ENCODE results near the gene GLUL. TPM values are rescaled to one million over a fixed set of nuclear protein-coding genes. Genes with fewer than 3 reads are reported as not detected.

GLUL gene
- total and polyA plus RNA-seq, 8 donors: 178 to 512 (median 291) TPM

GRCh38 chr1:182413969-182414368 lies 22.4 kb upstream of the GLUL start:
- TF ChIP-seq CTCF (IDR thresholded peaks at IDR 0.05): no peak
- no peaks in the 10 kb centered on the region for H3K9me3 ChIP-seq
- 77 to 86% methylated on average over 6 of the region's 6 CpGs for WGBS, 2 donors
- intact Hi-C loops (cut with DNase I): no loop called here
- no peak overlapping the region for H3K4me3 ChIP-seq
- ATAC-seq (no peak), DNase-seq (no peak), FAIRE-seq (no peak)
- no peaks in the 10 kb centered on the region for H3K36me3 ChIP-seq
- no peaks in the 10 kb centered on the region for H3K27me3 ChIP-seq
- no peak overlapping the region for H3K27ac ChIP-seq
- peaks cover 0 to 6% (median 0%) of the 10 kb centered on the region in 3 donors for H3K4me1 ChIP-seq

DNA sequence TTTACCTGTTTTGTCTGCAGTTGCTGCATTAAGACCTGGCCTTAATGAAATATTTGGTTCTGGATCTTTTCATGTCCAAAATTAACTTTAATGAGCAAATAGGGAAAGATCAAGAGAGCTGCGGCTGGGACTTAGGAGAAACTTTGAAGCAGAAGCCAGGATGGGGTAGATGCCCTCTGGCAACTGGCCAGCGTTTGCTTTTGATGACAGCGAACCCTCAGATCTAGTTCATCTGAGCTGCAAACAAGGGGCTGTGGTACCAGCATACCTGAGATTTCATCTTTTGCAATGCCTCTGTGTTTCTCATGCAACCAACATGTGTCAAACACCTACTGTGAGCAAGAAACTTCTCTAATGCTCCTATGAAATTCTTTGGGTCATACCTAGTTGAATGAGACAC lies 21.9 kb upstream of the GLUL start:
- no peak for DNase-seq
- WGBS, 2 donors: 65 to 70% methylated on average over 3 of the region's 3 CpGs
- no peak for FAIRE-seq
- no peak for ATAC-seq
- Histone ChIP-seq H3K4me1 (peaks cover 0 to 11% (median 0%) of the 10 kb centered on the region in 3 donors), H3K4me3 (no peak overlapping the region), H3K9me3 (no peaks in the 10 kb centered on the region), H3K27me3 (no peaks in the 10 kb centered on the region), H3K36me3 (no peaks in the 10 kb centered on the region), H3K27ac (no peak overlapping the region)
- intact Hi-C loops (cut with DNase I): no loop called here
- no peak for TF ChIP-seq CTCF (IDR thresholded peaks at IDR 0.05)

DNA sequence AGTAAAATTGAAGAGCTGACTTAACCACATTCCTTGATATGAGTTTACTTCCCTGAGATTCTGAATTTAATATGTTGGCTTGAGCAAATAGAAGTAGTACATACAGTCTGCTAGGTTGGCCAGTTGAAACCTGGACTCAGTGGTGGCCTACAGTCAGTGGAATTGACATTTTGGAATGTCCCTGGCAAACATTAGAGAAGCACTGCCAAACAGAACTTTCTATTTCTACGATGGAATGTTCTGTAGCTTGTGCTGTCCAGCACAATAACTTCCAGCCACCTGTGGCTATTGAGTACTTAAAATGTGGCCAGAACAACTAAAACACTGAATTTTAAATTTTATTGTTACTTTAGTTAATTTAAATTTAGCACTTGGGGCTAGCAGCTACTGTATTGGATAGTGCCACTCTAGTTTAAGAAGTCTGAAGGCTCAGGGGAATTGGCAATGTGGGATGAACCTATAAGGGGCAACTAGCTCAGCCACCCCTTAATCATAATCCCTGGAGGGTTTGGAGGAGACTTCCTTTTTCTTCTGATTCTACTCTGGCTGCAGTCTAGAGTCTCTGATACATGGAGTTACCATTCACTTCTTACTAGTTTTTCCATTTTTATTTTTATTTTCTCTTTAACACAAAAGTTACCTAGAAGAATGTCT lies 19.2 kb upstream of the GLUL start:
- H3K27me3 ChIP-seq: no peaks in the 10 kb centered on the region
- intact Hi-C loops (cut with DNase I): no loop called here
- no peak overlapping the region for H3K4me3 ChIP-seq
- TF ChIP-seq CTCF (IDR thresholded peaks at IDR 0.05): no peak
- H3K4me1 ChIP-seq: peaks cover 0 to 12% (median 0%) of the 10 kb centered on the region in 3 donors
- FAIRE-seq (no peak), DNase-seq (peak in 2 of 6 donors; percentile 16 to 35), ATAC-seq (peak; percentile 81 to 94 (median 87))
- 11 to 19% methylated on average over 1 of the region's 1 CpG for WGBS, 2 donors
- H3K36me3 ChIP-seq: no peaks in the 10 kb centered on the region
- peak overlapping the region in 2 of 4 donors; percentile 30 to 62 for H3K27ac ChIP-seq
- H3K9me3 ChIP-seq: no peaks in the 10 kb centered on the region

GRCh38 chr1:182410138-182410537 lies 18.5 kb upstream of the GLUL start:
- peaks cover 0 to 12% (median 0%) of the 10 kb centered on the region in 3 donors for H3K4me1 ChIP-seq
- intact Hi-C loops (cut with DNase I): no loop called here
- H3K36me3 ChIP-seq: no peaks in the 10 kb centered on the region
- TF ChIP-seq CTCF (IDR thresholded peaks at IDR 0.05): no peak
- H3K27me3 ChIP-seq: no peaks in the 10 kb centered on the region
- 63 to 66% methylated on average over 4 of the region's 4 CpGs for WGBS, 2 donors
- FAIRE-seq (no peak), DNase-seq (no peak), ATAC-seq (no peak)
- H3K27ac ChIP-seq: peak overlapping the region; percentile 30 to 62 (median 46)
- no peak overlapping the region for H3K4me3 ChIP-seq
- no peaks in the 10 kb centered on the region for H3K9me3 ChIP-seq

DNA sequence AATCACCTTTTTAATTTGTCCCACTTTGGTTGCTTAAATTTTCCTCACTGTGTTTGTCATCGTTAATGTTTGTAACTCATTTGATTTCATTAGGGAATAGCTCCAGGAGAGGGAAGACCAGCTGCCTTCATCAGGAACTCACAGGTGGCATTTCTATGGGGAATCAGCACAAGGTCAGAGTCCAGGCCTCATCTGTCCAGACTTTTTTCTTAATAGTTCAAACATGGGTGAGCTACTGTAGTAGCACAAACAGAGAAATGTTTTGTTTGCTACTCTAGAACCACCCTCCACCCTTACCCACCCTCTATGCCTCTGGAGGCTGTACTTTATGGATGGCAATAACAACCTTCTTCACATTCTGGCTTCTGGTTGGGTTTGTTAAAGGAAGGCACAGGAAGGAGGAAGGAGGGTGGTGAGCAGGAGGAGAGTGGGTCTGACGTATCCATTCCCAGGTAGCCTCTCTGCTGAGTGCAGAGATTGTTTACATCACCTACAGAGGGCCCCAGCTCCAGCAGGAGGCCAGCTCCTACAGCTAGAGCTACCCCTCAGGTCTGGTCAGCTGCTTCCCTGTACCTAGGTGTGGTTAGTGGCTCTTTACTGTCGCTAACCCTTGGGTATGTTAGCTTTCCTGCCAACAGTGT lies 17.0 kb upstream of the GLUL start:
- H3K9me3 ChIP-seq: no peaks in the 10 kb centered on the region
- 35 to 41% methylated on average over 3 of the region's 3 CpGs for WGBS, 2 donors
- no peaks in the 10 kb centered on the region for H3K36me3 ChIP-seq
- peak in 2 of 4 donors; percentile 40 to 55 for ATAC-seq
- intact Hi-C loops (cut with DNase I): loop anchor here in 1 of 3 donors (5.0 kb wide), 1 partner anchor 266 kb away; no protein-coding TSS in a partner anchor
- no peak for DNase-seq
- no peak overlapping the region for H3K4me3 ChIP-seq
- no peak for FAIRE-seq
- H3K4me1 ChIP-seq: peaks cover 0 to 12% (median 0%) of the 10 kb centered on the region in 3 donors
- peak overlapping the region in 2 of 4 donors; percentile 35 to 39 for H3K27ac ChIP-seq
- no peak for TF ChIP-seq CTCF (IDR thresholded peaks at IDR 0.05)
- H3K27me3 ChIP-seq: no peaks in the 10 kb centered on the region
